ENCODE data around the gene FGFR3. TPM values are rescaled to one million over a fixed set of nuclear protein-coding genes. Genes with fewer than 3 reads are reported as not detected.

FGFR3 gene
- polyA plus RNA-seq, 1 donor: 1.2 TPM

- no peak for DNase-seq (ENCODE audit: low read depth)
These were observed 22.8 kb upstream of the FGFR3 start for GRCh38 chr4:1770245-1770644.

DNA sequence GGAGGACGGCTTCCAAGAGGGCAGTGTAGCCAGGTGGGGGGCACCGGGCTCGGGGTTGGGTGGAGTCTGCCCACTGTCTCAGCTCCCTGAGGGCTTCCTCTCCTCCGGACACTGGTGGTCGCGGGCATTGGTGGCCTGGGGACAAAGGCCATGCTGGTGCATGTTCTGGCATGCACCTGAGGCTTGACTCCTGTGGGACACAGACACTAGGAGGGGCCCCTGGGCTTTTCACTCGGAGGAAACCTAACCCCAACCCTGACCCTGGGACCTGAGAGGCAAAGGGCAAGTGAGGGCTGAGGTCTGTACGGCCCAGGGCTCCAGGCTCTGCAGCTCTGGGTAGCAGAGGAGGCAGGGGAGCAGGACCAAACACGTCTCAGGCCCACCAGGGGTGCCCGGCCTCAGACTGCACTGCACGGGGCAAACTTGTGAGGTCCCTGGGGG is 22.3 kb upstream of the FGFR3 start:
- DNase-seq (ENCODE audit: low read depth): no peak

GRCh38 chr4:1771555-1772305 is 21.4 kb upstream of the FGFR3 start:
- DNase-seq (ENCODE audit: low read depth): no peak

DNA sequence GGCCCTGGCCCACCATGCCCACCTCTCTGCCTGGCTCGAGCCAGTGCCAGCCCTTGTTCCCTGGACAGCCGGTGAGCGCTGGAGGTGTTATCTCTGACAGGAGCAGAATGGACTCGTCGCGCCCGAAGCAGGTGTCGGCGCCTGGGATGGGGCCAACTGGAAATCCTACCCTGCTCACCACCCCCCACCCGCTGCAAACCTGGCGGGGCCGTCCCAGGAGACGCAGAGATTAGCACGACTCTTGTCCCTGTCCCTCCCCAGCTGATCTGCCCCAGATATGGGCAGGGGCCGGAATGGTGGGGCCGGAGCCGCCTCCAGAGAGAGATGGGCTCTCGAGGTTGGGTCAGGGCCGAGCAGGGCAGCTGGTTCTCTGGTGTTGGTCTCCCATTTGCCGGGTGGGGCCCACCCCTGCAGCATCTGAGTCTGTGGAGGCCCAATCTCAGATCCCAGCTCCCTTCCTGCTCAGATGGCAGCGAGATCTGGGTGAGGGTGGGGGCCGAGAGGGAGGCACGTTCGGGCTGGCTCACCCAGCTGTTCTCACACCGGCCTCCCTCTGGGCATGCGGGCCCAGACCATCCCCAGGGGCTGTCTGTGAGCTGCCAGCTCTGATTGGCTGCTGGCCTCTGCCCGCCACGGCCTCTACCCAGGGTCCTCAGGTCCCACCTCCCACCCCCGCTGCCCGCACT is 20.1 kb upstream of the FGFR3 start:
- DNase-seq (ENCODE audit: low read depth): no peak

- no peak for DNase-seq (ENCODE audit: low read depth)
These were observed 19.3 kb upstream of the FGFR3 start for GRCh38 chr4:1773754-1774153.

DNA sequence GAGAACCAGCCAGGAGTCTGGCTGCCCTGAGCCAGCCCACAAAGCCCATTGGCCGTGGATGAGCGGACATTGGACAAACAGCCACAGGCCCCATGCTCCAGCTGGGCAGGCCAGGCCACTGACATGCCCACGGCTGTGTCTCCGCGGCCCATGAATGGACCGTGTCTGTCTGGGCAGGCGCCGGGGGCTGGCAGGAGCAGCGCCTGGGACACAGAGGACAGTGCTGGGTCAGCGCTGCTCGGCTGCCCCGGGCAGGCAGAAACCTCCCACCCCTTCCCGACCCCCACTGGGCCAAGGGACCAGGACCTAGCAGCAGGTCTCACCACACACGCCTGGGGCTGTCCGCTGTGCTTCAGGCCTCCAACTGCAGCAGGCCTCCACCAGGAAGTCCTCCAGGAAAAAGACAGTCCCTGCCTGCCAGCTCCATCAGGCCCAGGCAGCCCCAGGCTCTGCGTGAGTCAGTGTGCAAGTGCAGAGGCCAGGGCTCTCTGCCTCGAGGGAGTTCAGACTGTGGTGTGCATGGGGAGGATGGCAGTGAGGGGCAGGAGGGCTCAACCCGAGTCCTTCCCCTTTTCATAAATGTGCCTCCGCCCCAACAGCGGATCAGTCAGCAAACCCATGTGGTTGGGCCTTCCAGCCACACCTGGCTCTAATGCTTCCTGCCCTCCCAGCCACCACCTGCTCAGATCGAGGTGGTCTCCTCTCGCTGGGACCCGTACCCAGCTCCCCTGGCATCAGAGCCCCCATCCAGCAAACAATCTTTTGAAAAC is 17.2 kb upstream of the FGFR3 start:
- no peak for DNase-seq (ENCODE audit: low read depth)

- no peak for DNase-seq (ENCODE audit: low read depth)
These were observed 16.5 kb upstream of the FGFR3 start for GRCh38 chr4:1776521-1777161.

DNA sequence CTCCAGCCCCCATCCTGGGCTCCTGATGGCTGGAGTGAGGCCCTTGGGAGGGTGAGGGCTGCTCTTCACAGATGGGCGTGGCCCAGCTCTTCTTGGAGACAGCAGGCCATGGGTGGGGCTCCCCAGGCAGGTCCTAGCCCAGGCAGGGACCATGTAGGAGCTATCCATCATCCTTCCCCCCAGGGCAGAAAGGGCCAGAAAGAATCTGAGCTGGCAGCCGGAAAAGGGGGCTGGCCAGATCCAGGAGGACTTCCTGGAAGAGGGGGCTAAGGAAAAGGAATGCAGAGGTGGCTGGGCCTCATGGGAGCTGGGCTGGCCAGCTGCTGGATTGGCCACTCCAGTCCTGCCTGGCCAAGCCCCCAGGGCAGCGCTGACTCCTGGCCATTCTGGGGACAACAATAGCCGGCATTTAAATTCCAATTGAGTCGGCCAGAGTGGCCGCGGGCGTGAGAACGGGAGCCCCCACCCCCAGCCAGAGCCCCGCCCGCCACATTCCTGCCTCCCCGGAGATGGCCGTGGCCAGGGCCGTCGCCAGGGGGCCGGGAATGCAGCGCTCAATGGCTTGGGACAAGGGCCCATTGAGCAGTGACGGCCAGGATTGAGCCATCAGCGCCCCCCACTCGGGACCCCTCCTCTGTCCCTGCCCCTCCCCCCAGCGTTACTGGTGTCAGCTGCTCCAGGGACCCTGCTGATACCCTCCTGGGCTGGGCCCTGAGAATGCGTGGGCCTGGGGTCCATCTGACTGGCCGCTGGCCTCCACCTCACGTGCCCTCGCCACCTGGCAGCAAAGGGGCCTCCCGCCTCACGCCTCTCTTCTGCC is 15.1 kb upstream of the FGFR3 start:
- DNase-seq (ENCODE audit: low read depth): no peak

DNA sequence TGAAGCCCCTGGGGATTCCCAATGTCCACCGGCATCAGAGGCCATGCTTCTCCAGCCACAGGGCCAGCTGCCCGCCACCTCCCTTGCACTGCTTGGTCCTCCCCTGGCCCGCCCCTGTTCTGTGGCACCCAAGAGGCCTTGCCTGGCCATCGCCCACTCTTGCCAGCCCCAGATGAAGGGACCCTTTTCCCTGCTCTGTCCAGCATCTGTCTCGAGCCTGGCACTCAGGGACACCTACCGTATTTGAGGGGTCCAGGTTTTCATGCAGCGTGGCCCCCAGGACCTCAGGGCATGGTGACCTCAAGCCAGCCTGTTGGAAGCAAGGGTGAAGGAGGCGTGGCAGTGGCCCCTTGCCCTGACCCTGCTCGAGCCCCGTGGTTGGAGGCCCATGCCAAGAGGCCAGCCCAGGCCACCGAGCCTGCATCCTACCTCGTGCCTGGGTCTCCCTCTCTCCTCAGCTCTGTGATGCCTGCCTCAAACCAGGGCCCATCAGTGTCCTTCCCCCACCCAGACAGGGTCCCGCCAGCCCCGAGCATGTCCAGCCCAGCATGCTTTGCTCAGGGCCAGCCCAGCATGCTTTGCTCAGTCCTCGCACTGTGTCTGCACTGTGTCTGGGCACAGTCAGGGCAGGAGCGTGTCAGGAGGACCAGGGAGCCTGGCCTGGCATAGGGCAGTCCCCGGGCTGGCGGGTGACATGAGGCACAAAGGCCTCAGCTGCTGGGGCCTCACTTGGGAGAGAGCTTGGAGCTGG is 14.3 kb upstream of the FGFR3 start:
- DNase-seq (ENCODE audit: low read depth): no peak

GRCh38 chr4:1779588-1780382 is 13.3 kb upstream of the FGFR3 start:
- no peak for DNase-seq (ENCODE audit: low read depth)

DNA sequence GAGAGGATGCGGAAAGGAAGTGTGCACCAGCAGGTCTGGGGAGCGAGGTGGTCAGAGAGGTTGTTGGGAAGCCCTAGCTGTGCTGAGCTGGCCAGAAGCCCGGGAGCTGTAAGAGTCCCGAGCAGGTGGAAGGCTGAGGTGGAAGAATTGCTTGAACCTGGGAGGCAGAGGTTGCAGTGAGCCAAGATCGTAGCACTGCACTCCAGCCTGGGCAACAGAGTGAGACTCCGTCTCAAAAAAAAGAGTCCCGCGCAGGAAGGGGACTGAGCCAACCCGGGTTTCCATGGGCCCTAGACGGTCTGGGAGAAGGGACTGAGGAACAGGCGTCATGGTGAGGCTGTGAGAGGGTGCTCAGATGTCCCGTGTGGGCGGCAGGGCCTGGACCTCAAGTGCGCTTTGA is 12.7 kb upstream of the FGFR3 start:
- no peak for DNase-seq (ENCODE audit: low read depth)

DNA sequence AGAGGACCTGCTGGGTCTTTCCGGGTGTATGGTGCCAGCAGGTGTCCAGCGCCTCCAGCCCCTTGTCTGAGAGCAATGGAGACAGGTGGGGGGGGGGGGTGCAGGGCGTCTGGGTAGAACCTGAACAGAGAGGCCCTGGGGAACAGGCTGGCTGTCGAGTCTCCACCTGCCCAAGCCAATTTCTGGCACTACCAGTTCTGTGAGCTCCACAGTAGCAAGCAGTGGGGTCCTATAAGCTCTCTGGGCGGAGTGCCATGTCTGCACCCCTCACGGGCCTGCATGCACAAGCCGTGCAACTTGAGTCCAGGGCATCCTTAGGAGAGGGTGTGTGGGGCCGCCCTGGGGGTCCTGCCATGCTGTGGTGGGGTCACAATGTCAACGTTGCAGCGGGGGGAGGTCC is 10.1 kb upstream of the FGFR3 start:
- no peak for DNase-seq (ENCODE audit: low read depth)

- no peak for DNase-seq (ENCODE audit: low read depth)
These were observed 9.1 kb upstream of the FGFR3 start for GRCh38 chr4:1783970-1784369.

DNA sequence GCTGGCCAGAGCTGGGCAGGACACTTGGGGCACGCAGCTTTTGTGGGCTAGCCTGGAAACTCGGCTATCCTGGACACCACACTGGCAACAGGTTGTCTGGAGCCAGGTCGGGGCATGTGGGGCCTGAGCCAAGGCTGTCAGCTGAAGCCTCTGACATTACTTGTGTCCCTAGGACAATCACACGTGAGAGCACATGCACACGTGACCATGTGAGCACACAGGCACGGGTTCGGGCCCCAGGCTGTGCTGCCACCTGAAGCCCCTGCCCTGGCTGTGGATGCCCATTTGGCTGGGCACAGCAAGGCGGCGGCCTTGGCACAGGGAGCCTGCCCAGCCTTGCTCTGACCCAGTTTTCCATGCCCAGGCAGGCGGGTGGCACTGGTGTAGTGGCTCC is 8.7 kb upstream of the FGFR3 start:
- no peak for DNase-seq (ENCODE audit: low read depth)

GRCh38 chr4:1784789-1785591 is 8.1 kb upstream of the FGFR3 start:
- no peak for DNase-seq (ENCODE audit: low read depth)

DNA sequence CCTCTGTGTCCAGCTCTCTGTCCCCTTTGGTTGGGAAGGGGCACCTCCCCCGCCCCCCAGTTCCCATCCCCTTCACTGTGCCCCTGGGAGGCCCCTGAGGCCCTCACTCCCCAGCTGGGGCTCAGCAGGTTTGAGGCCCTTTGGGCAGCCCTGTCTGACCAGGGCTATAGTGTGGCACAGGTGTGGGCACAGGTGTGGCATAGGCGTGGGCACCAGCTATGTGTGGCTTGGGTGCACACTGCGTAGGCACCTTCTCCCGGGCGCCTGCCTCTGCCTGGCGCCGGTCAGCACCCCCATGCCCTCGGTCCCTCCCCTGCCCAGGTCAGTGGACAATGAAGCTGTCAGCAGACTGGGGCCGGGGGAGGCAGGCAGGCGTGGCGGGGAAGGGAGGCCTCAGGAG is 7.5 kb upstream of the FGFR3 start:
- DNase-seq (ENCODE audit: low read depth): no peak

GRCh38 chr4:1786544-1787362 is 6.3 kb upstream of the FGFR3 start:
- DNase-seq (ENCODE audit: low read depth): no peak

Measured in forelimb muscle (tissue), 1 donor.